ENCODE results near the gene AXIN2.
A peak's percentile ranks its signal among the peaks of the same experiment; 100 is the strongest.

Gene AXIN2

DNA sequence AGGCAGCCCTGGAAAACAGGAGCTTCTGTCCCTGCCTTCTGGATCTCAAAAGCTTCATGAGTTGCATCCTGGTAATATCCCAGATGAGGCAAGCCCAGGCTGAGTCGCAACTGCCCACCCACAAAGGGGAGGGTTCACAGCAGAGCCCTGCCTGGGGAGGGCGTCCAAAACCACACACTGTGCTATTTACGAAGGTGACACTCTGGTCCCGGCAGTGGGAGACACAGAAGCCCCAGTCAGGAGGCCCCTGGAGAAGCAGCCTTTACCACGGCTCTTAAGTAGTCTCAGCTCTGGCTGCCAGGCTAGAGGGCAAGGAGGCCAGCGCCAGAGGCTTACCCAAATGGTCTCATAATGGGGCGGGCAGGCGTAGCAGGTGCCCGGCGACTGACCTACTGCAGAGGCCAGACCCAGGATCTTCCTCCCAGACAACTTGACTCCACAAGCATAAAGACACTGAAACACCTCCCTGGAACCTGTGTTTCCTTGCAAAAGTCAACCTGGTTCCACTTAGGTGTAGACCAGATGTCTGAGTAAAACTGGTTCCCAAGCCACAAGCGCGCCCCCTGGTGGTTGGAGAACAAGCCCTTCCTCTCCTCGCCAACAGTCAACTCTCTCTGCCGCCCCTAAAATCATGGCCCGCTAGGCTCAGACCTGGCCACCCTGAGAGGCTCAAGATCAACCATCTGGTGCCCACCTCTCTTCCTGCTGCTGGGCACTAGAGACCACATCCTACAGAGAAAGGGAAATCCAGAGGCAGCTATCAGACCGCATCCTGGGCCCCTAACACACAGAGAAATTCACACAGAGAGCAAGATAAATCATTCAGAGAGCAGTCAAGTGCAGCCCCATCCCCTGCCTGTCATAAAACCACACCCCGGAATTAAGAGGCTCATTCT is 5.2 kb downstream of the AXIN2 start:
- Mint-ChIP-seq H3K27ac (no peak overlapping the region), H3K36me3 (ENCODE audit: insufficient read depth) (peaks cover under 1% of the 10 kb centered on the region), H3K4me3 (no peak overlapping the region), H3K4me1 (ENCODE audit: low read depth in 2 of 2) (peaks cover 10 to 24% of the 10 kb centered on the region in 2 donors), H3K27me3 (peaks cover 7 to 9% of the 10 kb centered on the region in 2 donors), H3K9me3 (no peaks in the 10 kb centered on the region)
- DNase-seq (peak; percentile 87 to 92 (median 88)), ATAC-seq (replicated peaks) (peak; percentile 52)

GRCh38 chr17:65554553-65555223 is 6.8 kb downstream of the AXIN2 start:
- no peak for DNase-seq
- Mint-ChIP-seq H3K36me3 (ENCODE audit: insufficient read depth) (no peaks in the 10 kb centered on the region), H3K4me1 (ENCODE audit: low read depth in 2 of 2) (peaks cover 19 to 28% of the 10 kb centered on the region in 2 donors)

DNA sequence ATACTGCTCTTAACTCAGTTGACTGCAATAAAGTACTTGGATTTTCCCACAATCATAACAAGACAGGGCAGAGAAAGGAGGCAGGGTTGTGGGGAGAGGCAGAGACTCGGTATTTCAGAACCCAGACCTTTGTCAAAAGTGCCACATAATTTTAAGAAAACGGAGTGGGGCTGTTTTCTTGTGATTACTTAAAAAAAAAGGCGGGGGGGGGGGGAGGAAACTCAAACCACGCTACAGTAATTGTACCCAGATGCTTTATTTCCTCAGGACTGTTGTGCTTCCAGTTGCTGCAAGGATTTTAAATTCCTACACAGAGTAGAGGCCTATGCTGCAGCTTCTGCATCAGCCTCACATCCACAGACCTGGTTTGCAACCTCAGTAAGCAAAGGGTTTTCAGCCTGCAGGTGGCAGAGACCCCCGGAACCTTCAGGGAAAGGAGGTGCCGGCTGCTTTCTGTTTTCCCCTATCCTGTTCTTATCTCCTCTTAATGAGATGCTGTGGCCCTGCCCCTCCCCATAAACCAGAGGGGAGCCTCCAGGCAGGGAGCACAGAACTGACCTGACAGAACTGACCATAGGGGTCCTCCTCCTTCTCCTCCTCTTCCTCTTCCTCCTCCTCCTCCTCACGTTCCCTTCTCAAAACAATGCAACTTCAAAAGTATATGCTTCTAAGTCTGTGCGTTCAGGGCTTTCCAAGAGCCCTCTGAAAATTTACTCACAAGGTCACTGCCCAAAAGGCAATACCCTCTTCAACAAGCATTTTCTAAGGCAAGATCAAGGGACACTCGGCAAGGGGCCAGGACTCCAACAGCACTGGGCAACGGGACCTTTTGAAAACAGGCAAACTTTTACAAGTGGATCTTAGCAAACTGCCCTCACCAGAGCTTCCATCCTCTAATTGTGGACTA is 7.5 kb downstream of the AXIN2 start:
- Mint-ChIP-seq H3K27ac (no peak overlapping the region), H3K4me3 (peak overlapping the region in 1 of 2 donors; percentile 5), H3K9me3 (no peaks in the 10 kb centered on the region), H3K4me1 (ENCODE audit: low read depth in 2 of 2) (peaks cover 19 to 22% of the 10 kb centered on the region in 2 donors), H3K36me3 (ENCODE audit: insufficient read depth) (no peaks in the 10 kb centered on the region), H3K27me3 (peaks cover 0 to under 1% of the 10 kb centered on the region in 2 donors)
- ATAC-seq (replicated peaks) (no peak), DNase-seq (no peak)

More at GRCh38 chr17:65554553-65555223, 6.8 kb downstream of the AXIN2 start:
- H3K27me3 Mint-ChIP-seq = peaks cover 7 to 8% of the 10 kb centered on the region in 2 donors
- no peak for ATAC-seq (replicated peaks)
- H3K27ac Mint-ChIP-seq = no peak overlapping the region
- H3K4me3 Mint-ChIP-seq = no peak overlapping the region
- no peaks in the 10 kb centered on the region for H3K9me3 Mint-ChIP-seq

DNA sequence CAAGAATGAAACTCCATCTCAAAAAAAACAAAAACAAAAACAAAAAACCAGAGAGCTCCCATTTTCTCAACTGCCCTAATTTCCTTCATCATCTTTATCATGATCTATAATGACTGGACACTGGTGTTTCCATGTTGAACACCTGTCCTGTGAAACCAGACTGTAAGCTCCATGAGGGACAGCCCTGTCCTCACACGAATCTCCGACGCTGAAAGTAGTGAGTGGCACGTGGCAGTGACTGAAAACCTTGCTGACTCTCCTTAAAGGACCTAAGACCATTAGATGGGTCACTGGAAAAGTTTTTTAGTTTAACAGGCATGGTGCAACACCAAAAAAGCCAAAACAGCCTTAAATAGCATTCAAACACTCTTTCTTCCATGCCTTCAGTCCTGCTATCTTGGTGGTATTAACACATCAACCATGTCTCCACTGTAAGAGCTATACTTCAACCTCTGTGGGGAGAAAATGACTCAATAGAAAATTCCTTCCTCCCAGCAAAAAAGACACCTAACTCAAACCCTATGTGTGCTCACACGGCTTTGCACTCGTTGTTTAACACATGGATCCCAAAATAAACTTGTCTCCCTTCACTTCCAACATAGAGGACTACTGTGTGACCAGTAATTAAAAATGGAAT is 8.3 kb downstream of the AXIN2 start:
- ATAC-seq (replicated peaks) (no peak), DNase-seq (no peak)
- Mint-ChIP-seq H3K27ac (no peak overlapping the region), H3K4me1 (ENCODE audit: low read depth in 2 of 2) (peaks cover 17 to 19% of the 10 kb centered on the region in 2 donors), H3K9me3 (no peaks in the 10 kb centered on the region), H3K4me3 (no peak overlapping the region), H3K27me3 (no peaks in the 10 kb centered on the region), H3K36me3 (ENCODE audit: insufficient read depth) (no peaks in the 10 kb centered on the region)

DNA sequence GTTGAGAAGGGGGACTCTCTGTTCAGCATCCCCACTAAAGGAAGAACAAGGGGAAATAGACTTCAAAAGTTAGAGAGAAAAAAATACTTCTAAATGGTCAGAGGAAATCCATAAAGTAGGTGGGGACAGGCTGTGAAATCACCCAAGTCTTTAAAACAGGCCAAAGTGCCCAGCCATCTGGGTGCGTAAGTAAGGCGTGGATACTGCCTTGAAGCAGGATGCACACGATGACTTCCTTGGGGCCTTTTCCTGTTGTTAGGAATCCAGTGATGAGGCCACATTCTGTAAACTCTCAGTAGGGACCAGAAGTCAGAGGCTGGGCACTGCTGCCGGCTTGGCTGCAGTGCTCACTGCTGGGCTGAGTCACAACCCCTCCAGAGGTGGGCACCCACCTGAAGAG is 9.2 kb downstream of the AXIN2 start:
- H3K27me3 Mint-ChIP-seq = no peaks in the 10 kb centered on the region
- no peaks in the 10 kb centered on the region for H3K9me3 Mint-ChIP-seq
- H3K4me1 Mint-ChIP-seq (ENCODE audit: low read depth in 2 of 2) = peaks cover 17 to 19% of the 10 kb centered on the region in 2 donors
- H3K27ac Mint-ChIP-seq = no peak overlapping the region
- no peak for ATAC-seq (replicated peaks)
- H3K36me3 Mint-ChIP-seq (ENCODE audit: insufficient read depth) = no peaks in the 10 kb centered on the region
- no peak for DNase-seq
- no peak overlapping the region for H3K4me3 Mint-ChIP-seq

DNA sequence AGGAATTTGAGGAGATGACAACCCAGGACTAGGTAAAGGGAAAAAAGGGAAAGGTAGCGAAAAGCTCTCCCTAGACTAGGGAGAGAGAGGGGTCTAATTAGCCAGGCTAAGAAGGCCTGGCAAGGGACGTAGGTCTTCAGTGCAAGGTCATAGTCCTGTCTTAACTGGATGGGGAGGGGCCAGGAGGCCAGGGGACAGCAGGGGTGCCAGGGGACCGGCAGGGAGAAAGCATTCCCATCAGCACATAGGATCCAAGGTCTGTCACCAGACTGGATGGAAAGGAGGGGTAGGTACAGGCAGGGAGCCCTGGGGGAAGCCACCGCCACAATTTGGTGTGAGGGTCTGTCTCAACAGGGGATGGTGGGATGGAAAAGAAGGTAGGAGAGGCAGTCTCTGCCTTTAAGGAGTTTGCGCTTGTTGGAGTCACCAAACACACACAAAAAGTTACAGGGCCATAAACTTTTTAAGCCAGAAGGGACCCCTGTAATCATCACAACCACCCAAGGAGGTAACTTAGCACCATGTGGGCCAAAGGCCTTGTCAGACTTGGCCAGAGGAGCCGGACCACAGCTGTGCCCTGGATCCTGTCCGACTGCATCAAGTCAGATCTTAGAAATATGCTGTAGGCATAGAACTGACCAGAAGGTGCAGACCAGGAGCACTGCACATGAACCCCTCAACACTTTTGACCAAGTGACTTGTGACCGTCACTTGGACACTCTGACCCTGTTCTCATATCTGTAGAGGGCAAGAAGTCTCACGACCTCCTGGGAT is 10.0 kb downstream of the AXIN2 start:
- Mint-ChIP-seq H3K9me3 (no peaks in the 10 kb centered on the region), H3K4me1 (ENCODE audit: low read depth in 2 of 2) (peaks cover 17 to 19% of the 10 kb centered on the region in 2 donors), H3K4me3 (no peak overlapping the region), H3K27me3 (no peaks in the 10 kb centered on the region), H3K36me3 (ENCODE audit: insufficient read depth) (no peaks in the 10 kb centered on the region), H3K27ac (peak overlapping the region in 1 of 2 donors; percentile 17)
- ATAC-seq (replicated peaks) (no peak), DNase-seq (no peak)

GRCh38 chr17:65550758-65551157 is 10.7 kb downstream of the AXIN2 start:
- Mint-ChIP-seq H3K27me3 (no peaks in the 10 kb centered on the region), H3K27ac (peak overlapping the region; percentile 17 to 54), H3K4me3 (no peak overlapping the region), H3K9me3 (no peaks in the 10 kb centered on the region), H3K4me1 (ENCODE audit: low read depth in 2 of 2) (peaks cover 17 to 19% of the 10 kb centered on the region in 2 donors), H3K36me3 (ENCODE audit: insufficient read depth) (no peaks in the 10 kb centered on the region)
- DNase-seq (no peak), ATAC-seq (replicated peaks) (no peak)

DNA sequence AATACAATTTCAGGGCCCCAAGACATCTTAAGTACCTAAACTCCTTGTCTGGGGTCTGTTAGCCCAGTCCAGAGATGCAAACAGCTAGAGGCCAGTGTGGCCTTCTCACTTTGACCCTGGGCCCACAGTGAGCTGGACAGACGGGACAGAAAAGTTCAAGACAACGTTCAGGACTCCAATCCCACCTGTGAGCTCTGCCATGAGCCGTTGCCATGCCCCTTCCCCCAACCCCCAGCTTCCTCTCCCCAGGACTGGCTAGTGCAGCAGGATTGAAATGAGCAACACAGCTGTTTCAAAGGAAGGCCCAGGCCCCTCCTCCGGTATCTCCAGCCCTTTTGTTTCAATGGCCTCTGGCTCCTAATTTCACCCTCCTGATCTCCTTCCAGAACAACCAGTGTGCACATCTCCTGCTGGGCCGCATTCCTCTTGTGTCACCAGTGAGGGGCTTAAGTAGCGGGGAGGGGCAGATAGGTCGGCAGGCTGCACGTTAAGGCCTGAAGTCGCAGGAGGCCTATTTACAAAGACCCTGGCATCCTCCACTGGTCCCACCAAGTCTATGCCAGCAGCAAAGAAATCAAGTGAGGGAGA is 11.3 kb downstream of the AXIN2 start:
- Mint-ChIP-seq H3K9me3 (no peaks in the 10 kb centered on the region), H3K4me1 (ENCODE audit: low read depth in 2 of 2) (peaks cover 17 to 19% of the 10 kb centered on the region in 2 donors), H3K36me3 (ENCODE audit: insufficient read depth) (no peaks in the 10 kb centered on the region), H3K27ac (peak overlapping the region in 1 of 2 donors; percentile 54), H3K4me3 (no peak overlapping the region), H3K27me3 (no peaks in the 10 kb centered on the region)
- DNase-seq (no peak), ATAC-seq (replicated peaks) (no peak)

- H3K27me3 Mint-ChIP-seq = no peaks in the 10 kb centered on the region
- ATAC-seq (replicated peaks) = no peak
- H3K4me3 Mint-ChIP-seq = no peak overlapping the region
- no peak for DNase-seq
- H3K9me3 Mint-ChIP-seq = no peaks in the 10 kb centered on the region
- no peak overlapping the region for H3K27ac Mint-ChIP-seq
- no peaks in the 10 kb centered on the region for H3K36me3 Mint-ChIP-seq (ENCODE audit: insufficient read depth)
- peaks cover 11 to 17% of the 10 kb centered on the region in 2 donors for H3K4me1 Mint-ChIP-seq (ENCODE audit: low read depth in 2 of 2)
Observed at GRCh38 chr17:65548269-65548969, 13.0 kb downstream of the AXIN2 start.

DNA sequence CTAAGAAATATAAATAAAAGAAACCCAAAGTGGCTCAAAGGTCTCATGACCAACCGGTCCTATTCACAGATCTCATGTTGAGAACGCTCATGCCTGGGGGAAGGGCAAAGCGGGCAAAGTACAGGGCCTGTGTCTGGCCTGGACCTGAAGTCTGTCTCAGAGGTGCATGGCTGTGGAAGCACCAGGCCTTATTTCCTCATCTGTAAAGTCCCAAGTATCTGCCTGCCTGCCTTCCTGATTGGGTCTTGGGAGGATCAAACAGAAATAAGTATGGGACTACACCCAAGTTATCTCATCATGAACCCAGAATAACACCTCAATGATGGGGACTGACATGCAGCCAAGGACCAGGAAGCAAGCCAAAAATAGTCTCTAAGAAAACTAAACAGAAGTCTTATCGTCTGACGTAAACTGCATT is 14.2 kb downstream of the AXIN2 start:
- no peaks in the 10 kb centered on the region for H3K36me3 Mint-ChIP-seq (ENCODE audit: insufficient read depth)
- H3K4me3 Mint-ChIP-seq = no peak overlapping the region
- no peaks in the 10 kb centered on the region for H3K27me3 Mint-ChIP-seq
- no peak for DNase-seq
- no peaks in the 10 kb centered on the region for H3K9me3 Mint-ChIP-seq
- no peak overlapping the region for H3K27ac Mint-ChIP-seq
- H3K4me1 Mint-ChIP-seq (ENCODE audit: low read depth in 2 of 2) = peaks cover 3 to 13% of the 10 kb centered on the region in 2 donors
- no peak for ATAC-seq (replicated peaks)

- H3K27me3 Mint-ChIP-seq = no peaks in the 10 kb centered on the region
- ATAC-seq (replicated peaks) (no peak), DNase-seq (no peak)
- H3K27ac Mint-ChIP-seq = no peak overlapping the region
- H3K9me3 Mint-ChIP-seq = no peaks in the 10 kb centered on the region
- H3K4me1 Mint-ChIP-seq (ENCODE audit: low read depth in 2 of 2) = peaks cover 3 to 13% of the 10 kb centered on the region in 2 donors
- H3K4me3 Mint-ChIP-seq = no peak overlapping the region
- peaks cover 2% of the 10 kb centered on the region for H3K36me3 Mint-ChIP-seq (ENCODE audit: insufficient read depth)
Observed at GRCh38 chr17:65546579-65546978, 14.9 kb downstream of the AXIN2 start.
